Fibroblast of mammary gland (primary cell): Measurements from ENCODE around the gene HEYL.

ENCODE experiments used
- DNase-seq: peaks from one replicate; pipeline ENCODE4 v3.0.0-alpha.2; 2010; ENCODE audit warnings: low read depth
- H3K4me3 ChIP-seq: 2 replicates; pipeline ENCODE4 v1.5.1; 2011; ENCODE audit warnings: low read depth, mild to moderate bottlenecking, low read length, moderate library complexity; ENCODE audit not compliant: control insufficient read depth
- TF ChIP-seq, protein P1 (sequence below): conservative IDR thresholded peaks from 2 replicates; pipeline ENCODE4 v1.5.1; 2011; ENCODE audit warnings: low read depth, low read length, inconsistent platforms; ENCODE audit not compliant: control insufficient read depth, insufficient read depth

The HEYL gene

DNA sequence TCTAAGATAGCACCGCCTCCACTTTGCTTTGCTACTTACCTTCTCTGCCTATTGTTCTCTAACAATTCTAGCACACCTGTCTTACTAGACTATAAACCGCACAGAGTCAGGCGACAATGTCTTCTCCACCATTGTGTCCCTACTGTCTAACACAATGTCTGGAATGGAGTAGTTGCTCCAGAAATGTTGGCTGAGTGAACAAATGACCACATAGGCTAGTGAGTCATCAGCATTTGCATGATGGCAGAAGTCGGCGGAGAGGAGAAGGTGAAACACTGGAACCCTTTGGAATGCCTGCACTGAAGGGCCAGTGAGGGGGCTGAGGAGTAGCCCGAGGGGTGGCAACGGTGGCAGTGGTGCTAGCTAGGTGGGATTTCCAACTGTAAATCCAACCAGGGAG, 48.9 kb downstream of the HEYL start:
- no peak overlapping the region for H3K4me3 ChIP-seq
- TF ChIP-seq, protein P1, sequence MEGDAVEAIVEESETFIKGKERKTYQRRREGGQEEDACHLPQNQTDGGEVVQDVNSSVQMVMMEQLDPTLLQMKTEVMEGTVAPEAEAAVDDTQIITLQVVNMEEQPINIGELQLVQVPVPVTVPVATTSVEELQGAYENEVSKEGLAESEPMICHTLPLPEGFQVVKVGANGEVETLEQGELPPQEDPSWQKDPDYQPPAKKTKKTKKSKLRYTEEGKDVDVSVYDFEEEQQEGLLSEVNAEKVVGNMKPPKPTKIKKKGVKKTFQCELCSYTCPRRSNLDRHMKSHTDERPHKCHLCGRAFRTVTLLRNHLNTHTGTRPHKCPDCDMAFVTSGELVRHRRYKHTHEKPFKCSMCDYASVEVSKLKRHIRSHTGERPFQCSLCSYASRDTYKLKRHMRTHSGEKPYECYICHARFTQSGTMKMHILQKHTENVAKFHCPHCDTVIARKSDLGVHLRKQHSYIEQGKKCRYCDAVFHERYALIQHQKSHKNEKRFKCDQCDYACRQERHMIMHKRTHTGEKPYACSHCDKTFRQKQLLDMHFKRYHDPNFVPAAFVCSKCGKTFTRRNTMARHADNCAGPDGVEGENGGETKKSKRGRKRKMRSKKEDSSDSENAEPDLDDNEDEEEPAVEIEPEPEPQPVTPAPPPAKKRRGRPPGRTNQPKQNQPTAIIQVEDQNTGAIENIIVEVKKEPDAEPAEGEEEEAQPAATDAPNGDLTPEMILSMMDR: no peak
- DNase-seq: peak; percentile 58

DNA sequence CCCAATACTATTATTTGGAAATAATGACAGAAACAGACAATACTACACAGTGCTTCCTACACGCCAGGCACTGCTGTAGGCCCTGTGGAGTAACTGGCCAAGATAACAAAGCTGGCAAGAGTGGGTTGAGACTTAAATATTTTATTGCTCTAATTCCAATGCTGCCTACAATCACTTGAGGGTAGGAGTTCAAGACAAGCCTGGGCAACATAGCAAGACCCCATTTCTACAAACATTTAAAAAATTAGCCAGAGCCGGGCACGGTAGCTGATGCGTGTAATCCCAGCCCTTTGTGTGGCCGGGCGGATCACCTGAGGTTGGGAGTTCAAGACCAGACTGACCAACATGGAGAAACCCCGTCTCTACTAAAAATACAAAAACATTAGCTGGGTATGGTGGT, 53.5 kb downstream of the HEYL start:
- no peak overlapping the region for H3K4me3 ChIP-seq
- TF ChIP-seq, protein P1: no peak
- DNase-seq: no peak

DNA sequence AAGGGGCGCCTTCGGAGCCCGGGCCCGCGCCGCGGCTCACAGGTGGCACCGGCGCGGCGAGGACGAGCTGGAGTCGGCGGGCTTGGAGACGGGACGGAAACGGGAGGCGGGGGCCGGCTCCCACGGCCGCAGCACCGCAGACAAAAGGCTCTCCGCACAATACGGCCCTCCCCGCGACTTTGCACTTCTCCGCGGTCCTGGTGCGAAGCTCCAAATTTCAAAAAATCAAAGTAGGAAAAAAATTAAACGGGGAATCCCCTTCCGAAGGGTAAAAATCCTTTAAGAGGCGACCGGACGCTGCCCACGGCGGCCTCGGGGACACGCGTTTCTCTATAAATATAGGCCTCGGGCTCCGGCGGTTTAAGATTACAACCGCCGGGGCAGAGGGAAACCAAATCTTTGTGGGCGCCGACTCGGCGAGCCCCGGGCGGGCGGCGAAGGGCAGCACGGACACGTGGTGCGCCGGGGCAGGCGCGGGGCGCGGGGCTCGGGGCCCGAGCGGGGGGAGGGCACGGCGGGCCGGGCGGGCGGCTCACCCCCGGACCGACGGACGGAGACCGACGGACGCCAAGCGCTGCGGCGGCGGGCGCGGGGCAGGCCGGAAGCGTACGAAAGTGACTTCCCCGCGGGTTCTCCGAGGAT, 63.3 kb downstream of the HEYL start:
- TF ChIP-seq, protein P1: no peak
- H3K4me3 ChIP-seq: peak overlapping the region; percentile 89
- DNase-seq: no peak

DNA sequence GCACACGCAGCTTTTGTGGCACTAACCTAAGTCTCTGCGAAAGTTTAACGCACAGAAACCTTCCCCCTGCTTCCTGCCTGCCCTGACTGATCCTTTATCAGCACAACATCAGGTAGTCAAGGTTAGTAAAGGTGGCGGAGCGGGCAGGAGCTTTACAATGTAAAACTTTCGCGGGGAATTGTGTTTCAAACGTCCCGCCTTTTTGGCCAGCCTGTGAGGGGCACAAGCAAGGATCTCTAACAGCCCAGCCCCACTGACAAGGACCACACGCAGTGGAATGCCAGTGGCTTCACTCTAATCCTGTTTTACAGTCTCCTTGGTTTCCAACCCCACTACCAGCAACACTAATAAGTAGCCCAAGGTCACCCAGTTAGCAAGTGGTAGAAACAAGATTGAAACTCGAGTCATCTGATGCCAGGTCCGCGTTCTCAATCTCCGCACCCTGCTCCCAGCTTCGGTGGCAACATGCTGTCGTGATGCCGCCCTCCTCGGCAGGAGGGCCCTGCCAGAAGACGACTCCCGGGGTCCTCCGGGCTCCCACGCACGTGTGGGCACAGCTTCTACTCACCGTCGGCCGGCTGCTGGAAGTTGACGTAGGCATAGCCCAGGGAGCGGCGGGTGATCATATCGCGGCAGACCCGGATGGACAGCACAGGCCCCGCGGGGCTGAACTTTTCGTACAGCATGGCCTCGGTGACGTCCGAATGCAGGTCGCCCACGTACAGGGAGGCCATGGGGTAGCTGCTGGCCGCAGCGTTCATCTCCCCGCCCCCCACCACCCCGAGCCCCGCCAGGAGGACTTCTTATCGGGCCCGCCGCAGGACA, 64.0 kb downstream of the HEYL start:
- TF ChIP-seq, protein P1: no peak
- H3K4me3 ChIP-seq: peak overlapping the region; percentile 89
- DNase-seq: peak; percentile 82

DNA sequence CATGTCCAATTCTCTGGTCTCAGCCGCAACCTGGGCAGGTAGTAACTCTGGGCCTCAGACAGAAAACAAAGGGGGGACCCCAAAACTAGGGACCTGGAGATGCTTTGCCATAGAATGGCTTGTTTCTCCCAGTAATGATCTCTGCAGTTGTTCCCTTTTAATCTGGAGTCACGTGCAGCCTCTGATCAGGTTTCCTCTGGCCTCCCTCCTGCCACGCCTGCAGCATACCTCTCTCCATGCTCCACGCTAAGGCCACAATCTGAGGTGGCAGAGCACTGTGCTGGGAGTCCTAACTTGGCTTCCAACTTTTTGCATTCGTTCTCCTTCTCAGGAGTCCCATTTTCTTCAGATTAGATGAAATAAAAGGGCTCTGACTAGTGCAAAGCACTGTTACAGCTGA, 64.8 kb downstream of the HEYL start:
- DNase-seq: peak; percentile 26
- TF ChIP-seq, protein P1: no peak
- peak overlapping the region; percentile 89 for H3K4me3 ChIP-seq
